Measurements from ENCODE around the gene GCKR.
"Not testable (repeated sequence)": the region's sequence is repeated elsewhere in the genome, so short reads cannot be mapped to it uniquely, and the experiment has no call there.

The GCKR gene

GRCh38 chr2:27518113-27518781 is 21.6 kb downstream of the GCKR start:
- DNase-seq = no peak

GRCh38 chr2:27518782-27519113 is 22.1 kb downstream of the GCKR start:
- no peak for DNase-seq

- DNase-seq = no peak
These were observed 23.7 kb downstream of the GCKR start for GRCh38 chr2:27520316-27520715.

- no peak for DNase-seq
These were observed 25.8 kb downstream of the GCKR start for GRCh38 chr2:27522400-27522945.

- no peak for DNase-seq
These were observed 30.5 kb downstream of the GCKR start for GRCh38 chr2:27527182-27527581.

- no peak for DNase-seq
These were observed 35.3 kb downstream of the GCKR start for GRCh38 chr2:27531983-27532382.

- DNase-seq = no peak
These were observed 40.6 kb downstream of the GCKR start for GRCh38 chr2:27537287-27537686.

GRCh38 chr2:27538839-27539450 is 42.3 kb downstream of the GCKR start:
- DNase-seq = not testable (repeated sequence)

- not testable (repeated sequence) for DNase-seq
These were observed 43.0 kb downstream of the GCKR start for GRCh38 chr2:27539649-27540048.

GRCh38 chr2:27544143-27544821 is 47.6 kb downstream of the GCKR start:
- DNase-seq = no peak

GRCh38 chr2:27545348-27546141 is 48.9 kb downstream of the GCKR start:
- no peak for DNase-seq

GRCh38 chr2:27549303-27549702 is 52.7 kb downstream of the GCKR start:
- no peak for DNase-seq

- no peak for DNase-seq
These were observed 54.9 kb downstream of the GCKR start for GRCh38 chr2:27551514-27551913.

GRCh38 chr2:27552941-27553340 is 56.3 kb downstream of the GCKR start:
- no peak for DNase-seq

GRCh38 chr2:27554451-27554850 is 57.8 kb downstream of the GCKR start:
- DNase-seq = not testable (repeated sequence)

GRCh38 chr2:27559228-27559627 is 62.6 kb downstream of the GCKR start:
- DNase-seq = no peak

- no peak for DNase-seq
These were observed 64.4 kb downstream of the GCKR start for GRCh38 chr2:27561060-27561459.

GRCh38 chr2:27566628-27567027 is 70.0 kb downstream of the GCKR start:
- no peak for DNase-seq

- no peak for DNase-seq
These were observed 72.8 kb downstream of the GCKR start for GRCh38 chr2:27569398-27569797.

GRCh38 chr2:27571197-27571596 is 74.6 kb downstream of the GCKR start:
- DNase-seq = no peak

GRCh38 chr2:27571681-27572080 is 75.0 kb downstream of the GCKR start:
- no peak for DNase-seq

GRCh38 chr2:27572439-27572838 is 75.8 kb downstream of the GCKR start:
- no peak for DNase-seq

GRCh38 chr2:27572998-27573429 is 76.4 kb downstream of the GCKR start:
- no peak for DNase-seq

Data from NCI-H1092 treated with DMSO at 0.1 percent for 48 hours (cell line).